Measurements from ENCODE around the gene ZNF516. TPM values are rescaled to one million over a fixed set of nuclear protein-coding genes. Genes with fewer than 3 reads are reported as not detected.

ZNF516 gene
- total RNA-seq, 6 donors from 2014 or later: 21.9 to 44.3 (median 36.5) TPM

GRCh38 chr18:76487070-76487469 is 8.0 kb downstream of the ZNF516 start:
- no peaks in the 10 kb centered on the region for H3K27me3 ChIP-seq
- ATAC-seq (ENCODE audit: low FRiP score in 2 of 2) (no peak), DNase-seq (no peak)
- WGBS, 2 donors: 74 to 80% methylated on average over 5 of the region's 5 CpGs
- no peaks in the 10 kb centered on the region for H3K9me3 ChIP-seq
- H3K36me3 ChIP-seq: no peaks in the 10 kb centered on the region
- no peak for TF ChIP-seq EP300 (IDR thresholded peaks at IDR 0.05)
- TF ChIP-seq POLR2AphosphoS5 (IDR thresholded peaks at IDR 0.05): no peak
- TF ChIP-seq, protein P1, sequence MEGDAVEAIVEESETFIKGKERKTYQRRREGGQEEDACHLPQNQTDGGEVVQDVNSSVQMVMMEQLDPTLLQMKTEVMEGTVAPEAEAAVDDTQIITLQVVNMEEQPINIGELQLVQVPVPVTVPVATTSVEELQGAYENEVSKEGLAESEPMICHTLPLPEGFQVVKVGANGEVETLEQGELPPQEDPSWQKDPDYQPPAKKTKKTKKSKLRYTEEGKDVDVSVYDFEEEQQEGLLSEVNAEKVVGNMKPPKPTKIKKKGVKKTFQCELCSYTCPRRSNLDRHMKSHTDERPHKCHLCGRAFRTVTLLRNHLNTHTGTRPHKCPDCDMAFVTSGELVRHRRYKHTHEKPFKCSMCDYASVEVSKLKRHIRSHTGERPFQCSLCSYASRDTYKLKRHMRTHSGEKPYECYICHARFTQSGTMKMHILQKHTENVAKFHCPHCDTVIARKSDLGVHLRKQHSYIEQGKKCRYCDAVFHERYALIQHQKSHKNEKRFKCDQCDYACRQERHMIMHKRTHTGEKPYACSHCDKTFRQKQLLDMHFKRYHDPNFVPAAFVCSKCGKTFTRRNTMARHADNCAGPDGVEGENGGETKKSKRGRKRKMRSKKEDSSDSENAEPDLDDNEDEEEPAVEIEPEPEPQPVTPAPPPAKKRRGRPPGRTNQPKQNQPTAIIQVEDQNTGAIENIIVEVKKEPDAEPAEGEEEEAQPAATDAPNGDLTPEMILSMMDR (IDR thresholded peaks at IDR 0.05): no peak
- TF ChIP-seq POLR2A (IDR thresholded peaks at IDR 0.05): no peak
- H3K4me3 ChIP-seq: no peak overlapping the region
- H3K27ac ChIP-seq: no peak overlapping the region
- H3K4me1 ChIP-seq: peaks cover 14 to 51% (median 20%) of the 10 kb centered on the region in 4 donors

GRCh38 chr18:76486574-76486973 is 8.5 kb downstream of the ZNF516 start:
- Histone ChIP-seq H3K9me3 (no peaks in the 10 kb centered on the region), H3K4me3 (no peak overlapping the region), H3K4me1 (peaks cover 14 to 46% (median 17%) of the 10 kb centered on the region in 4 donors), H3K27me3 (no peaks in the 10 kb centered on the region), H3K36me3 (no peaks in the 10 kb centered on the region), H3K27ac (no peak overlapping the region)
- WGBS, 2 donors: 67 to 76% methylated on average over 6 of the region's 6 CpGs
- ATAC-seq (ENCODE audit: low FRiP score in 2 of 2): no peak
- TF ChIP-seq, protein P1 (IDR thresholded peaks at IDR 0.05): no peak
- TF ChIP-seq EP300 (IDR thresholded peaks at IDR 0.05) (no peak), POLR2A (IDR thresholded peaks at IDR 0.05) (no peak), POLR2AphosphoS5 (IDR thresholded peaks at IDR 0.05) (no peak)
- DNase-seq: no peak

DNA sequence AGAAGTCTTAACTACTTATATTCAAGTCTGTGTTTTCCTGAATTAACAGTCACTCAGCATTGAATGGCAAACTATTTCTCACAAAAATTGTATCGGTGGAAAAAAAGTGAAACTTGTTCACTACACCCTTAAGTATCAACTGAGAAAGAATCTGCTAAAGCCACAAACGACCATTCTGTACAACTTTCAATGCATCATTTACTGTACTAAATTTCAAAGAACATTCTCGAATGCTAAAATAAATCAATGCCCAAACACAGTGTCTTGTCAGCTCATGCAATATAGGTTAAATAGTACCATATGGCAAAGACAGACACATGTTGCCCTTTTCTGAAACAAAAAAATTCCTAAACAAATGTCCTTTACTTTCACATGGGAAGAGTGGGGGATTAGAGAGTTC is 9.0 kb downstream of the ZNF516 start:
- Histone ChIP-seq H3K9me3 (no peaks in the 10 kb centered on the region), H3K36me3 (no peaks in the 10 kb centered on the region), H3K27me3 (no peaks in the 10 kb centered on the region), H3K27ac (no peak overlapping the region), H3K4me1 (peaks cover 14 to 46% (median 17%) of the 10 kb centered on the region in 4 donors), H3K4me3 (no peak overlapping the region)
- TF ChIP-seq POLR2A (IDR thresholded peaks at IDR 0.05) (no peak), EP300 (IDR thresholded peaks at IDR 0.05) (no peak), POLR2AphosphoS5 (IDR thresholded peaks at IDR 0.05) (no peak)
- TF ChIP-seq, protein P1 (IDR thresholded peaks at IDR 0.05): no peak
- DNase-seq (no peak), ATAC-seq (ENCODE audit: low FRiP score in 2 of 2) (no peak)
- 69 to 80% methylated on average over 3 of the region's 3 CpGs for whole genome bisulfite sequencing, 2 donors

- peaks cover 7 to 37% (median 11%) of the 10 kb centered on the region in 4 donors for H3K4me1 ChIP-seq
- WGBS, 2 donors: 72 to 76% methylated on average over 6 of the region's 6 CpGs
Observed at GRCh38 chr18:76484749-76485387, 10.2 kb downstream of the ZNF516 start.

More at GRCh38 chr18:76484749-76485387, 10.2 kb downstream of the ZNF516 start:
- ATAC-seq (ENCODE audit: low FRiP score in 2 of 2) (no peak), DNase-seq (no peak)
- Histone ChIP-seq H3K9me3 (no peaks in the 10 kb centered on the region), H3K4me3 (no peak overlapping the region), H3K27ac (no peak overlapping the region), H3K27me3 (no peaks in the 10 kb centered on the region), H3K36me3 (no peaks in the 10 kb centered on the region)
- TF ChIP-seq, protein P1 (IDR thresholded peaks at IDR 0.05): no peak
- TF ChIP-seq POLR2AphosphoS5 (IDR thresholded peaks at IDR 0.05) (no peak), POLR2A (IDR thresholded peaks at IDR 0.05) (no peak), EP300 (IDR thresholded peaks at IDR 0.05) (no peak)
